ENCODE results near the gene BRD2.

DNA sequence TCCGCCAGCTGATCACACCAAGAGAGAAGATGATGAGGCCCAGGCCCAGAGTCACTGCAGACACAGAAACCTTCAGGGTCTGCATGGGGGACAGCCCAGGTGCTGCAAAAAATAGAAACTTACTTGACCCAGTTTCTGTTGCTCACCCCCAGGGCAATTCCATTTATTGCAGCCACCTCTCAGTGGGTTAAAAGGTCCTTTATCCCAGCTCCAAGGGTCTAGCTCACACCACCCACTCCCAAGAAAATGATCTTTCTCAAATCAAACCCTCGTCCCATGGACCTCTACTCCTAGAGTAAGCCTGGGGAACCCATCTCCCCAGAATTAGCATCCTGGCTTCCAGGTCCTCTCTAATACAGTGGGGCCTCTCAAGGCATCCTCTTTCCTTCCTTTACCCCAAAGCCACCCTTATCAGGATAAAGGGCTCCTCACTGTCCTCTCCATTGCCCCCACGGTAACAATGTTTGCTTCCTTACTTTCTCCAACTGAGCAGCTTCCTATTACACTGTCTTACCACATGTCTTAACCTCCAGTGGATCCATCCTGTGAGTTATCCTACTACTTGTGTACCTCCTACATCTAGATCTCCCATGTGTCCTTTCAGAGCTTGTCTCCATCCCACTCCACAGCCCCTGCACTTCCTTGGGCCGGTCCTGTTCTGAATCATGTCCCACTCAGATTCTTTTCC, 32.7 kb upstream of the BRD2 start:
- TF ChIP-seq GATA2 (IDR thresholded peaks at IDR 0.05; ENCODE audit: low read depth, low read length), result no peak
- TF ChIP-seq GATA3 (IDR thresholded peaks at IDR 0.05; ENCODE audit: low read depth, low read length), result no peak

Measured in SH-SY5Y (cell line).